ENCODE measurements around the gene MX2.
"Not testable (repeated sequence)": the region's sequence is repeated elsewhere in the genome, so short reads cannot be mapped to it uniquely, and the experiment has no call there.

MX2 gene, protein sequence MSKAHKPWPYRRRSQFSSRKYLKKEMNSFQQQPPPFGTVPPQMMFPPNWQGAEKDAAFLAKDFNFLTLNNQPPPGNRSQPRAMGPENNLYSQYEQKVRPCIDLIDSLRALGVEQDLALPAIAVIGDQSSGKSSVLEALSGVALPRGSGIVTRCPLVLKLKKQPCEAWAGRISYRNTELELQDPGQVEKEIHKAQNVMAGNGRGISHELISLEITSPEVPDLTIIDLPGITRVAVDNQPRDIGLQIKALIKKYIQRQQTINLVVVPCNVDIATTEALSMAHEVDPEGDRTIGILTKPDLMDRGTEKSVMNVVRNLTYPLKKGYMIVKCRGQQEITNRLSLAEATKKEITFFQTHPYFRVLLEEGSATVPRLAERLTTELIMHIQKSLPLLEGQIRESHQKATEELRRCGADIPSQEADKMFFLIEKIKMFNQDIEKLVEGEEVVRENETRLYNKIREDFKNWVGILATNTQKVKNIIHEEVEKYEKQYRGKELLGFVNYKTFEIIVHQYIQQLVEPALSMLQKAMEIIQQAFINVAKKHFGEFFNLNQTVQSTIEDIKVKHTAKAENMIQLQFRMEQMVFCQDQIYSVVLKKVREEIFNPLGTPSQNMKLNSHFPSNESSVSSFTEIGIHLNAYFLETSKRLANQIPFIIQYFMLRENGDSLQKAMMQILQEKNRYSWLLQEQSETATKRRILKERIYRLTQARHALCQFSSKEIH

DNA sequence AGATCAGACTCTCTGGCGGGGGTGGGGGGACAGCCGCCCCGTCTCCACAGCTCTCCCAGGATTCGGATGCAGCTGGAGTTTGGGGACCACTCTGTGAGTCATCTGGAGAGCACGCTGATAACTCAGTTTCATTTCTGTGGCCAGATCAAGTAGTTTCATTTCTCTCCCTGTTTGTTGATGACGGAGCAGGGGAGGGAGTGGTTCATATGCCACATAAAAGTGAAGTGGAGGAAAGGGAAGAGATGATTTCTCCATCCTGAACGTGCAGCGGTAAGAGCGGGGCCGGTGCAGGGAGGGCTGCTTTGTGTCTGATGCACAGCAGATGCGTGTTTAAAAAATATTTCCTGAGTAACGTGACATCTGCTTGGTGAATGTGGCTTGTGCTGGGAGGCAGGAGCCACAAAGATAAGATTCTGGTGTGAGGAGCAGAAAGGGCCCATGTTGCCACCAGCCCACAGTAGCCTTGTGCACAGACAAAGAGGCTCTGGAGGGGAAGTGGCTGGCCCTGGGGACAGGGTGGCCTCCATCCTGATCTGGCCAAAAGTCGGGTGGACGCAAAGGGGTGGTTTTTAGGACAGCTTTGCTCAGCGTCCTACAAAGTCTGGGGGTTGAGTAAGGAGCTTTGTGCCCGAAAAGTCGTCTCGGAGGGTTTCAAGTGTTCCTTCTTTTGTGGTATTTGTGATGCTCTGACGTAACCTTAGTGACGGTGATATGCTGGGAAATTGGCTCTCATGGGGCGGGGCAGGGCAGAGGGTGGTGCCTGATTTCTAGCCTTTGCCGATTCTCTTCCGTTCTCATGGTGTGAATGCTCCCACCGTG is at the start of gene MX2:
MX2 (plus strand) TSS at position 242 of the 819 bp plus-strand sequence. CDS start 14,880 bp downstream, outside the sequence.
- DNase-seq (ENCODE audit: low read depth in 2 of 2) = peak; percentile 58 to 68

DNA sequence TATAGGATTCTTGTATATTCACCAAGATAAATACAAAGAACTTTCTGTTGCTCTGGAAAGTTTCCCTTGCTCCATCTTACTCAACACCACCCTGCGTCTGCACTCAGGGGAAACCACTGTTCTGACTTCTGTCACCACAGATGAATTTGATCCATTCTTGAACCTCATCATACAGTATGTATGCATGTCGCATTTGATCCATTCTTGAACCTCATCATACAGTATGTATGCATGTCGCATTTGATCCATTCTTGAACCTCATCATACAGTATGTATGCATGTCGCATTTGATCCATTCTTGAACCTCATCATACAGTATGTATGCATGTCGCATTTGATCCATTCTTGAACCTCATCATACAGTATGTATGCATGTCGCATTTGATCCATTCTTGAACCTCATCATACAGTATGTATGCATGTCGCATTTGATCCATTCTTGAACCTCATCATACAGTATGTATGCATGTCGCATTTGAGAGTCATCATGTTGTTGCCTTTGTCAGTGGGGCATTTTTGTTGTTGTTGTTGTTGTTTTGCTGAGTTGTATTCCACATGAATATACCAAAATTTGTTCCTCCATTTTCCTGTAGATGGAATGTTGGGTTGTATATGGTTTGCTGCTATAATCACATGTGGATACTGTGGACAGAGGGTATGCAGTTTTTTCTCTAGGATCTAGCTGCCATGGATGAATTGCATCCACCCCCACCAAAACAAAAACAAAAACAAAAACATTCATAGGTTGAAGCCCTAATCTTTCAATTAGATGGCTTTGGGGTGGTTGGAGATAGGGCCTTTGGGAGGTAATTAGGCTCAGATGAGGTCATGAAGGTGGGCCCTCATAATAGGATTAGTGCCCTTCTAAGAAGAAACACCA is 48.3 kb upstream of the MX2 start:
- DNase-seq (ENCODE audit: low read depth in 2 of 2) = not testable (repeated sequence)

DNA sequence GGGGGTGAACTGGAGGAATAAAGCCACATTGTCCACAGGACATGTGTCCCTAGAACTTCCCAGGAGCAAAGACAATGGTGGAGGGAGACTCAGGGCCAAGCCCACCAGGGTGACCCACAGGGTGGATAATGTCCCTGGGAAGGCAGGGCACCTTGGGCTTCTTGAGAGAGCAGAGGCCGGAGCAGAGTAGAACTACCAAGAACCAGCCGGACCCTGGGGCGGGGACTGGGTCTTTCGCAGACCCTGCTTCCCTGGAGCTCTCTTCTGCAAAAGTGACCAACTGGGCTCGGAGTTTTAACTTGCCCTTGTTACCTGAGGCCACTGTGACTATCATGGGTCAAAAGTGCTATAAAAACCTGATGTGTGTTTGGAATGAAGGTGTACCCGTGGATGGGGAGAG is 46.1 kb upstream of the MX2 start:
- no peak for DNase-seq (ENCODE audit: low read depth in 2 of 2)

DNA sequence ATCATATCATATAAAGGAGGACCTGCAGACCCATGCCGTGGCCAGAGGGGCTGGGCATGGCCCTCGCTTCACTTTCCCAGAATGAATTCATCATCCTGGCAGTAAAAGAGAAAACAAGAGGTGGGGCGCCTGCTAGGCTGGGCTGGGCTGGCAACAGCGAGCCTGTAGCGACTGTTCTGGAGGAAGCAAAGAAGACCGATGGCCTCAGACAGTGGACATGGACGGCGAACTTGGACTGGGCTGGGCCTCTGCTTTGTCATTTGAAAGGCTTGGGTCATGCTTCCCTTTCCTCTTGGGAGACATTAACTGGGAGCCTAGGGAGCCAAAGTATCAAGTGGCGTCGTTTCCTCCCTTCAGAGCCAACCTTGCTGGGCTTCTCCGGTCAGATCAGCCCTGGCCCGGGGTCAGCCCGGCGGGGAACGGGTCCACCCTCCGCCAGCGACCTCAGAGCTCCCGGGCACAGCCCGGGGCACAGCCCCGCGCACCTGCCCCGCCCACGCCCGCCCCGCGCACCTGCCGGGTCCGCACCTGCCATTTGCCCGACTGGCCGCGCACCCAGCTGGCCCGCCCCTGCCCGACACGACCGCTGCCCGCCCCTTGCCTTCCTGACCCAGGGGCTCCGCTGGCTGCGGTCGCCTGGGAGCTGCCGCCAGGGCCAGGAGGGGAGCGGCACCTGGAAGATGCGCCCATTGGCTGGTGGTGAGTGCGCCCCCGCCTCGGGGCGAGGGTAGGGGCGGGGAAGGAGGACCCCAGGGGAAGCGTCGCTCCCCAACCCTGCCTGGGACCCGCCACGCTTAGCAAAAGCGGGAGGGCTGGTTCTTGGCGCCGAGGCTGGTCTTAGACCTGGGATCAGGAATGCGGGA is 45.4 kb upstream of the MX2 start, which contains the start of gene FAM3B:
FAM3B (plus strand) TSS at position 602 of the 863 bp plus-strand sequence; CDS start at position 681, 79 bp downstream.
- DNase-seq (ENCODE audit: low read depth in 2 of 2) = no peak

DNA sequence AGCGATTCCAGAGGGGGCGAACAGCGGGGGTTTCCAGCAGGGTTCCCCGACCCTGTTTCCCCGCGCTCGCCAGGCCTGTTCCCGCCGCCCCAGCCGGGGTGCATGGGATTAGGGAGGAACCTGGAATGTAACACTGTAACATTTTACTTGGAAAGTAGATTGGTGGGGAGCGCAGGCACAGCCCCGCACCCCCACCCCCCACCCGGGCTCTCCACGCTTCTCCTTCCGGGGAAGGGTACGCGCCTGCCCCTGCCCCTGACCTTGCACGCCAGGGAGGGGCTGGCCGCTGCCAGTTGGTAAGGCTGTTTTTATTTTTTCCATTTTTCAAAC is 44.8 kb upstream of the MX2 start:
- DNase-seq (ENCODE audit: low read depth in 2 of 2) = no peak

DNA sequence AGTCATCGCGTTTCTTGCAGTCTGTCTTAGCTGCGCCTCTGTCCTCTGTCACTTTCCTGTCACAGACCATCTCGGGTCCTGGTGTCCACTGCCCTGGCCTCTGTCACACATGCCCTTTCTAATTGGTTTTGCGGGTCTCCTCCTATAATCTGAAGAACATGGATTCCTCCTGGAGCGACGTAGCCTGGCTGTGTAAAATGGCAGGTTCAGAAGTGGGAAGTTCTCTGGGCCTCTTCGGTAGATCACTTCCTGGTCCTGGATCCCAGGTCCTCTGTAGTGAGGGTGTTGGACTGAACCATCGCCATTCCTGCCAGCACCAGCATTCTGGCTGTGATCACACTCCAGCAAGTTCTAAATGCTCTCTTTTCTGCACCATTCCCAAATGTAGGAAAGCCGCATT is 44.4 kb upstream of the MX2 start:
- no peak for DNase-seq (ENCODE audit: low read depth in 2 of 2)

DNA sequence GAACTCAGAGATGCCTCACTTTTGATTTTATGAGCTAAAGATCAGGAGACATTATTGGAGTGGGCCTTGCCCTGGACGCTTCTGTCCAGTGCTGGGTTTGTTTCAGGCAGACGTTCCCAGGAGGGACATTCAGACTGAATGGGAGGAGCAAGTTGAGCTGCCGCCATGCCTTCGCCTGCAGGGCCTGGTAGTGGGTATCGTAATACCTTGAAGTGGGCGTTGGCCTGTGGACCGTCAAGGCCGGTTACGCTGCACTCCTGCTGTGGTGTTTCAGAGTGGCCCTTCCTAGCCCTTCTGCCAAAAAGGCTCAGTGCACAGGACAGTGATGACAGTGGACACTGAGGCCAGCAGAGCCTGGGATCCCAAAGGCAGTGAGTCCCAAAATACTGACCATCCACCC is 43.6 kb upstream of the MX2 start:
- DNase-seq (ENCODE audit: low read depth in 2 of 2) = no peak

DNA sequence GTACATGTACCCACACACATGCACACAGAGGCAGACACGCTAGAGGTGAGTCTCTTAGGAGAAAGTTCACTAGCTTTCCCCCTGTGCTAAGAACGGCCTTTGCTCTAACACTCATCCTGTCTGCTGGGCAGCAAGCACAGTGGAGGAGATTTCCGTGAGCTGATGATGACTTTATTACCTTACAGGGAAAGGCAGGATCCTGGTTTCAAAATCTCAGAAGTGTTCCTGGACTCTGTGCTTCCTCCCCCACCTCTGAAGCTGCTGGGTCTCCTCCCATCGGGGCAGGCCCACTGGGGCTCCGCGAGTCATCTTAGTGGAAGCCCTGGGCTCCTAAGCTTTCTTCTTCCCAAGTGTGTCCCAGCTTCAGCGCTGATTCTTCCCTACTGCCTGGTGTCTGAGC is 42.6 kb upstream of the MX2 start:
- no peak for DNase-seq (ENCODE audit: low read depth in 2 of 2)

DNA sequence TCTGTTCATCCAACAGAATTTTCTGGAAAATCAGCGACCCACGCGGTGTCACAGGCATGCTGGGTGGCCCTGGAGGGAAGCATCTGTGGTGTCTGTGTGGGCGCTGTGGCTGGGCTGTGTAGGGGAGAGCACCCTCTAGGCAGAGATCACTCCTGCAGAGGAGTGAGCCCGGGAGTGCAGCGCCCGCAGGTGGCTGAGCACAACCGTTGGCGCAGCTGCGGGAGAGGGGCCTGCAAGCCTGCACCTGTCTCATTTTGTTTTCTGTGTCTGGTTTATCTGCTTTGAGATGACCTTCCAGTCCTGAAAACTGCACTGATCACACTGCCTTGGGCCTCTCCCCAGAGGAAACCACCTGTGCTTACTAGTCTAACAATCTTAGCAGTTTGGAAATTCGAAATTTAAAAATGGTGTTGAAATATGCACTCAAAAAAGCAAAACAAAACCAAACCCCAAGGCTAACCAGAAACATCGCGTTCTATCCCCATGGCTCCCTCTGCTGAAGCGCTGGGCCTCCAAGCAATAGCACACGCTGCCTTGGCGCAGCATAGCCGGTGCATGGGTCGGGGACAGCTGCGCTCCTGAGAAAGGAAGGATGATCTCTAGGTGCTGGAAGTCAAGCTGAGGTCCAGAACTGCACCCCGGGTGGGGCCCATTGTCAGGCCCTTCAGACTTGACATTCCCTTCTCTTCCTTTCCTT is 40.5 kb upstream of the MX2 start:
- DNase-seq (ENCODE audit: low read depth in 2 of 2) = no peak

DNA sequence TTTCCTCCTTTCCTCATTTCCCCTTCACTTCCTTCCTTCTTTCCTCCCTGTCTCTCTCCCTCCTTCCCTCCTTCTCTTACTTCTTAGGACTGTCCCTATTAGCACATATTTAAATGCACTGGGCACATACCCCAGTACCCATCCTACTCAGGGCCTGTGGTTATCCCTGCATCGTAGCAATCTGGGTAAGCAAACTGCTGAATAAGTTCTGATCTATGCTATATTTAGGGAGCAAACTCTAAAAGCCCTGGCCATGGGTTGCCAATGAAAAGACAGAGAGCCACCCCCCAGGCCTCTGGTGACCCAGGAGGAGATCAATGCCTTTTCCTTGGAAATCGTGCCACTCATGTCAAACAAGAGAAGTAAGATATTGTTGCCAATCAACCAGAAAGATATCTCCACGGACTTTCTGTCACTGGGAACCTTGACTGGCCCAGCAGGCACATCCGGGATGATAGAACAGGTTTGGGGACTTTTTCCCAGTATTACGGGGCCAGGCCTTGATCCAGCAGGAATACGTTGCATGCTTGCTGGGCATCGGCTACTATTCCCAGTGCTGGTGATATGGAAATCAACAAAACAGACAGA is 39.8 kb upstream of the MX2 start:
- DNase-seq (ENCODE audit: low read depth in 2 of 2) = no peak

DNA sequence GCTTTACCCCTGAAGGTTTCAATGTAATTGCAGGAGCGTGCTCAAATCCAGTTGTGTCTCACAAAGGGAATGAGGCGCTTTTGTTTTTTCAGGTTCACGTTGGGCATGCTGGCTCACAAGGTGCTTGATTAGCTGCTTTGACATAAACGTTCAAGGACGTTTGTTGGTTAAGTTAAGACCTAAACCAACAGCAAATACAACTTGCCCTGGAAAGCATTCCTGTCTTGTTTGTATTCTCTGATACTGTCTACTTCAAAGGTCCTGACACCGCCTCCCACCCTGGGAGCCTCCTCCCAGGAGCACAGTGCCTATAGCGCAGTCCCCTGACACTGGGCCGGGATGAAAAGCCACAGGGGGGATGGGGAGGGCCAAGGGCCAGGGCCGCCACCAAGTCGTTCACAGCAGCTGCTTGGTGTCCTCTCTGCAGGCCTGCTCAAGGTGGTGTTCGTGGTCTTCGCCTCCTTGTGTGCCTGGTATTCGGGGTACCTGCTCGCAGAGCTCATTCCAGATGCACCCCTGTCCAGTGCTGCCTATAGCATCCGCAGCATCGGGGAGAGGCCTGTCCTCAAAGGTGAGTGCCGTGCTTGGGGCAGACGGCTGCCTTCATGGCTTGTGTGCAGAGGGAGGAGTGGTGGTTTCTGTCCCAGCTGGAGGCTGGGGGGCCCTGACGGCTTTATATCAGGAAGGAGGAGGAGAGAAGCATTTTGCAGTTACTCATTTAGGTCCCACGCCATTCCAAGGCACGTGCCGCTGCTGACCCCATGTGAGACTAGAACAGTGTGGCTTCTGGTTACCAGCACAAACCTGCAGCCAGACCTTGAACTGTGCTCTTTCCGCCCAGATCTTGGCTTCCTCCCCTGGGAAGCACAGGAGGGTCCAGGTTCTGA is 39.1 kb upstream of the MX2 start:
- DNase-seq (ENCODE audit: low read depth in 2 of 2) = no peak

DNA sequence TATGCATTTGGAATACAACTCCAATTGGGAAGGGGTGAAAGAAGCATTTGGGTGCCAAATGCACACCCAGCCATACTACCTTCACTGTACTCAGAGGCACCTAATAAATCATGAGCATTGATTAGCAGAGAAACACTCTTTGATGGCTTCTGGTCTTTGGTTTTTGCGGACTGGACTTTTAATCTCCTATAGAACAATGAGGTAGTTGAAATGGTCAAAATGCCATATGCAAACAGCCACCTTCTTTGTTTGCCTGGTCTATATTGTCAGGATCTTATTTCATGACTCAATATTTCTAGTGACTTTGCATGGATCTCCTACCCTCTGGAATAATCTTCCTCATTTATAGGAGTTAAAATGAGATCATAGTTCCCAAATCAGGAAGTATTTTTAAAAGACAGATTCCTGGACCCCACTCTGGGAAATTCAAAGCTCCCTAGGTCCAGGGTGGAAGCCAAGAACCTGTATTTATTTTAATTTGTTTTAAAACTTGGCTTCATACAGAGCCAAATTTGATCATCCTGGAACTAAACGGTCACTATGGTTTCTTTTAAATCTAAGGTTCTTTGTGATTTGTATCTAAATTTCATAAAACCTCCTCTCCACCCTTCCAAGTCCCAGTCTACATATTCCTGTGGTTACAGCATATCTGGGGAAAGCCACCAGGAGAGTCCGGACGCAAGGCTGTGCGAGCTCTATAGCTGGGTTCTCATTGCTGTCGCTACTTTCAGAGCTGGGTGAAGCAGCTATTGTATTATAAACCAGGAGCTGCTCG is 36.5 kb upstream of the MX2 start:
- no peak for DNase-seq (ENCODE audit: low read depth in 2 of 2)

DNA sequence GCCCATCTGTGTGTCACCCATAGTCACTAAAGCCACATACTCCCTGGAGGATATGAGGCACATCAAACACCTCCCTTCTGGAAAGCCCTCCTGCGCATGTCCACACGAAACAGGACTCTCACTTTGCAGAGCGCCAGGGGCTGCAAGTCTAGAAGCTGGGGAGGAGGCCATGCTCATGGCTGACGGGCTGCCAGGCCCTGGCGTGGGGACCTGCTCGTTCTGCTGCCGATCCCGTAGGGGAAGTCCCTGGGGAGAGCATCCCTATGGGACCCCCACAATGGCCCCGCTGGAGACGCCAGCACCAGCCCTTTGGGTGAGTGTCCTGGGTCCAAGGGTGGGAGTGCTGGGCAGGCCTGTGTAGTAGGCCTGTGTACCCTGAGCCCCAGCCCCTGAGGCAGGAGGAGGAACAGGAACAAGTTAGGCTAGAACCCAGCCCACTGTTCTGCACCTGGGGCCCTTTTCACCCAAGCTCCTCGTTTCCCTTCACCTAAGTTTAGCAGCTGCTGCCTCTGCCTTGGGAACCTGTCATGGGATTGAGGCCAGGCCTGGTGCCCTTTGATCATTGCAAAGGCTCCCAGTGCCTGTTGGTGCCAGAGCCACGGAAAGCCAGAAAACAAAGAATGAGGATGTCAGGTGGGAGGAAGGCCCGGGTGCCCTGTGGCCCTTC is 35.3 kb upstream of the MX2 start:
- DNase-seq (ENCODE audit: low read depth in 2 of 2) = no peak

DNA sequence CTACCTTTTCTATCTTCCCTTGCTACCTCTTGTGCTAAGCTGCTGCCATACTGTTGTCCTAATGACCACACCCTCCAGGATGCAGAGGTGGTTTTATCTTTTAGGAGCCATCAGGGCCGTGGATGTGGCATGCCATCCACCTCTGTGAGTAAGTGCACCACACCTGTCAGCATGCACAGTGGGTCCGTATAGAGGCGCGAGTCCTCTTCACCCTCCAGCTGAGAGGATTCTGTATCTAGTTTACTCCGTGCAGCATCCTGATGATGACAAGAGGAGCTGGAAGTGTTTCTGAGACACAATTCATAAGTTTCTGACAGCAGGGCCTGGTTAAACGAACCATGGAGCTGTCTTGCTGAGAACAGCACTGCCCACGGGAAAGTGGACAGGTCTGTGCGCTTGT is 34.1 kb upstream of the MX2 start:
- DNase-seq (ENCODE audit: low read depth in 2 of 2) = no peak

DNA sequence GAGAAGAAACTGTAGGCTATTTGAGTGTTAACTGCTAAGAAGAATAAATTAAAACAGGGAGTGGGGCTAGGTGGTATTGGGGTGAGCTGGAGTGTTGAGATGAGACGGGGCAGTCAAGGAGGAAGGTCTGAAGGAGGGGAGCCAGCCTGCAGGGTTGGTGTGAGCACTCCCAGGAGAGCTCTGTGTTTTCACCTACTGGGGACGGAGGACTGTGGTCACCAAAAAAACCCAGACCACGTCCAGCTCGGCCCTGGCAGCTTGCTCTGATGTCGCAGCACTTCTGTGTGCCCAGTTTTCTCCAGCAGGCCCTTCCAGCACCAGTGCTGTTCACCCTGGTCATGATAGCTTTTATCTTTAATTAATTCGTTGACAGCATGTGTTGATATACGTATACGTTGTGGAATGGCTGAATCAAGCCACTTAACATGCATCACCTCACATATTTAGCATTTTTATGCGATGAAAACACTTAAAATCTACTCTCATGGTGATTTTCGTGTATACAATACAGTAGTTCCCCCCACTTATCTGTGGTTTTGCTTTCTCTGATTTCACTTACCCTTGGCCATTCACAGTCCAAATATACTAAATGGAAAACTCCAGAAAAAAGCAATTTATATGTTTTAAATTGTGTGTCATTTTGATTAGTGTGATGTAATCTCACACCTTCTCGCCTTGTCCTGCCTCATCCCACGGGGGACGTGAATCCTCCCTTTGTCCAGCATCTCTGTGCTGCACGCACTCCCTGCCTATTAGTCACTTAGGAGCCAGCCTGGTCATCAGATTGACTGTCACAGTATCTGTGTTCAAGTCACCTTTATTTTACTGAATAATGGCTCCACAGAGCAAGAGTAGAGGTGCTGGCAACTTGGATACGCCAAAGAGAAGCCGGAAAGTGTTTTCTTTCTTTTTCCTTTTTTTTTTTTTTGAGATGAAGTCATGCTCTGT is 32.9 kb upstream of the MX2 start:
- DNase-seq (ENCODE audit: low read depth in 2 of 2) = no peak

DNA sequence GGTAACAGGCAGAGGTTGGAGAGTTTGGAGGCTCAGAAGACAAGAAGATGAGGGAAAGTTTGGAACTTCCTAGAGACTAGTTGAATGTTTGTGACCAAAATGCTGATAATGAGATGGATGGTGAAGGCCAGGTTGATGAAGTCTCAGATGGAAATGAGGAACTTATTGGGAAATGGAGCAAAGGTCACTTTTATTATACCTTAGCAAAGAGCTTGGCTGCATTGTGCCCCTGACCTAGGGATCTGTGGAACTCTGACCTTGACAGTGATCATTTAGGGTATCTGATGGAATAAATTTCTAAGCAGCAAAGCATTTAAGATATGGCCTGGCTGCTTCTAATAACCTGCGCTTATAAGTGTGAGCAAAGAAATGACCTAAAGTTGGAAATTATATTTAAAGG is 28.1 kb upstream of the MX2 start:
- no peak for DNase-seq (ENCODE audit: low read depth in 2 of 2)

Measured in stimulated activated CD8-positive, alpha-beta memory T cell treated with anti-CD3 and anti-CD28 coated beads, Interleukin-7, amount 100 ng/mL, for 4 hours (primary cell).